Measurements from ENCODE around the gene ADAM22. TPM values are rescaled to one million over a fixed set of nuclear protein-coding genes. Genes with fewer than 3 reads are reported as not detected.

The ADAM22 gene
- polyA plus RNA-seq, 2 of the 4 experiments (the other 2 are of a cell fraction) = 0.53 to 0.59 TPM

DNA sequence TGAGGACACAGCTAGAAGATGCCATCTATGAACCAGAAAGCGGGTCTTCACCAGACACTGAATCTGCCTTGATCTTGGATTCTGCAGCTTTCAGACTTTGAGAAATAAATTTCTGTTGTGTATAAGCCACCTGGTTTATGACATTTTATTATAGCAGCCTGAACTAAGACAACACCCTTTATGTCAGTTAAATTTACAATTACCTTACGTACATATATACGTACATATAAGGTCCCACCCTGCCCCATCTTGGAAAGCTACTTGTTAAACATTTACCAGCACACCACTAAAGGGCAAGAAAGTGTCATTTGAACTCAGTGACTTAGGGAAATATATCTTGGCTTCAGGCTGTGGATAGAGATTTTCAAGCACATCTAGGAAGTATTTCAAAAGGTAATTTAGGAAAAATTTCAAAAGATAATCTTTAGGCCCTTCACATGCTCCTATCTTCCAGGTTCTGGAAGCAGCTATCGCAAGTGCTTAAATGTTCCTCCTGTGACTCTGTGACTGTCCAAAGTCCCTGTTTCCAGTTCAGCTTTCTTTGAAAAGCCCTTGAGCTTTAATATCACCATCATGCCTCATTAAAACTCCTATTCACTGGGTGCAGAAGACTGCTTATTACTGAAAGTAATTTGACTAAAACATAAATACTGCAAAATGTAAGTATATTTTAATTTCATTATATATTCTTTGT, 295.4 kb downstream of the ADAM22 start:
- 90% methylated on average over 4 of the region's 4 CpGs for WGBS (ENCODE audit: missing lambda C conversion rate)
- no peak for ATAC-seq
- ChIA-PET CTCF (interaction anchor here (0.8 kb wide), 1 partner anchor 9 kb away, joined by 4 read pairs; the partner anchor contains the start of gene SRI), POLR2A (no interaction called here)
- Histone ChIP-seq H3K4me3 (no peak overlapping the region), H3K4me2 (no peak overlapping the region), H3K27ac (no peak overlapping the region), H3K9me3 (peaks cover 10% of the 10 kb centered on the region; the same call in 2 of the 3 replicates), H3K4me1 (peaks cover 36% of the 10 kb centered on the region)
- FAIRE-seq = no peak
- TF ChIP-seq EHF (CRISPR knock-in tag; IDR thresholded peaks at IDR 0.05) (no peak), SREBF2 (IDR thresholded peaks at IDR 0.05) (no peak), ZSCAN20 (CRISPR knock-in tag; IDR thresholded peaks at IDR 0.05) (no peak), EHMT2 (IDR thresholded peaks at IDR 0.05; ENCODE audit: low read depth) (no peak), MYC (IDR thresholded peaks at IDR 0.05; ENCODE audit: borderline replicate concordance, low read length) (no peak), HOXA7 (CRISPR knock-in tag; IDR thresholded peaks at IDR 0.05) (no peak), NFE2L2 (conservative IDR thresholded peaks at IDR 0.05; ENCODE audit: low read length) (no peak), JUNB (IDR thresholded peaks at IDR 0.05) (no peak), HDAC2 (IDR thresholded peaks at IDR 0.05) (no peak), EP300 (IDR thresholded peaks at IDR 0.05) (no peak), ESRRA (IDR thresholded peaks at IDR 0.05; ENCODE audit: borderline replicate concordance, low read length) (no peak), CBX8 (IDR thresholded peaks at IDR 0.05) (no peak), KDM1A (IDR thresholded peaks at IDR 0.05; ENCODE audit: low read depth) (no peak), KDM5A (IDR thresholded peaks at IDR 0.05) (no peak), ZNF302 (CRISPR knock-in tag; IDR thresholded peaks at IDR 0.05) (no peak), CEBPB (IDR thresholded peaks at IDR 0.05) (no peak), CBX2 (IDR thresholded peaks at IDR 0.05; ENCODE audit: borderline replicate concordance, low read depth) (no peak), CHD4 (IDR thresholded peaks at IDR 0.05; ENCODE audit: borderline replicate concordance) (no peak)
- TF ChIP-seq, protein P1, sequence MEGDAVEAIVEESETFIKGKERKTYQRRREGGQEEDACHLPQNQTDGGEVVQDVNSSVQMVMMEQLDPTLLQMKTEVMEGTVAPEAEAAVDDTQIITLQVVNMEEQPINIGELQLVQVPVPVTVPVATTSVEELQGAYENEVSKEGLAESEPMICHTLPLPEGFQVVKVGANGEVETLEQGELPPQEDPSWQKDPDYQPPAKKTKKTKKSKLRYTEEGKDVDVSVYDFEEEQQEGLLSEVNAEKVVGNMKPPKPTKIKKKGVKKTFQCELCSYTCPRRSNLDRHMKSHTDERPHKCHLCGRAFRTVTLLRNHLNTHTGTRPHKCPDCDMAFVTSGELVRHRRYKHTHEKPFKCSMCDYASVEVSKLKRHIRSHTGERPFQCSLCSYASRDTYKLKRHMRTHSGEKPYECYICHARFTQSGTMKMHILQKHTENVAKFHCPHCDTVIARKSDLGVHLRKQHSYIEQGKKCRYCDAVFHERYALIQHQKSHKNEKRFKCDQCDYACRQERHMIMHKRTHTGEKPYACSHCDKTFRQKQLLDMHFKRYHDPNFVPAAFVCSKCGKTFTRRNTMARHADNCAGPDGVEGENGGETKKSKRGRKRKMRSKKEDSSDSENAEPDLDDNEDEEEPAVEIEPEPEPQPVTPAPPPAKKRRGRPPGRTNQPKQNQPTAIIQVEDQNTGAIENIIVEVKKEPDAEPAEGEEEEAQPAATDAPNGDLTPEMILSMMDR (IDR thresholded peaks at IDR 0.05) = no peak
- DNase-seq (ENCODE audit: low read depth in 1 of 2, low spot score in 1 of 2) = no peak

DNA sequence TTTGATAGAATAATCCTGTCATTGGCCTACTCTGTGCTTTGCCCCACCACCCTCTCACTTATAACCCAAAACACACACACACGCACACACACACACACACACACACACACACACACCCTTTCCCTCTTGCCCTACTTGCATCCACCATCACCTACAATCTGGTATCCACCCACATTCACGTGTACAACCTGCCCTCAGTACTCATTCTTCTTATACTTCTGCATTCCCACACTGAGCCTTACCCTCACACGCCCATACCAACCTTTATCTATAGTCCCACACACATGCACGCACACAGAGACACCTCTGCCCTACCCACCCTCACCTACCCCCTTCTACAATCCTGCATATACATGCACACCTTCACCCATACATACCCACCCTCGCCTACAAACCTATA, 296.6 kb downstream of the ADAM22 start:
- FAIRE-seq (no peak), DNase-seq (ENCODE audit: low read depth in 1 of 2, low spot score in 1 of 2) (no peak), ATAC-seq (no peak)
- TF ChIP-seq MAFK (IDR thresholded peaks at IDR 0.05; ENCODE audit: partially characterized antibody) (no peak), CHD2 (IDR thresholded peaks at IDR 0.05; ENCODE audit: low read length, partially characterized antibody) (no peak), POLR2AphosphoS2 (conservative IDR thresholded peaks at IDR 0.05; ENCODE audit: low read length) (no peak), CBX2 (IDR thresholded peaks at IDR 0.05; ENCODE audit: borderline replicate concordance, low read depth) (no peak), FOXS1 (CRISPR knock-in tag; IDR thresholded peaks at IDR 0.05) (no peak), KDM5A (IDR thresholded peaks at IDR 0.05) (no peak), POLR2A (IDR thresholded peaks at IDR 0.05; ENCODE audit: low read length) (no peak), FOSB (CRISPR knock-in tag; IDR thresholded peaks at IDR 0.05) (no peak), KDM1A (IDR thresholded peaks at IDR 0.05; ENCODE audit: low read depth) (no peak), SREBF2 (IDR thresholded peaks at IDR 0.05) (no peak), EHF (CRISPR knock-in tag; IDR thresholded peaks at IDR 0.05) (no peak), RARB (CRISPR knock-in tag; IDR thresholded peaks at IDR 0.05) (no peak), BHLHE40 (IDR thresholded peaks at IDR 0.05; ENCODE audit: low read depth, low read length) (no peak)
- TF ChIP-seq, protein P1 (IDR thresholded peaks at IDR 0.05) = no peak
- TF ChIP-seq, protein P2, sequence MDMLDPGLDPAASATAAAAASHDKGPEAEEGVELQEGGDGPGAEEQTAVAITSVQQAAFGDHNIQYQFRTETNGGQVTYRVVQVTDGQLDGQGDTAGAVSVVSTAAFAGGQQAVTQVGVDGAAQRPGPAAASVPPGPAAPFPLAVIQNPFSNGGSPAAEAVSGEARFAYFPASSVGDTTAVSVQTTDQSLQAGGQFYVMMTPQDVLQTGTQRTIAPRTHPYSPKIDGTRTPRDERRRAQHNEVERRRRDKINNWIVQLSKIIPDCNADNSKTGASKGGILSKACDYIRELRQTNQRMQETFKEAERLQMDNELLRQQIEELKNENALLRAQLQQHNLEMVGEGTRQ (IDR thresholded peaks at IDR 0.05) = no peak
- Histone ChIP-seq H3K4me3 (no peak overlapping the region), H3K4me2 (no peak overlapping the region), H3K9me3 (peaks cover 10% of the 10 kb centered on the region; the same call in 2 of the 3 replicates), H3K27ac (no peak overlapping the region), H3K4me1 (peaks cover 24% of the 10 kb centered on the region)
- ChIA-PET POLR2A (no interaction called here), CTCF (no interaction called here)
- WGBS (ENCODE audit: missing lambda C conversion rate) = 70% methylated on average over 5 of the region's 5 CpGs

Measured in A549 (cell line).